ENCODE measurements around the gene RAPGEF2. TPM values are rescaled to one million over a fixed set of nuclear protein-coding genes. Genes with fewer than 3 reads are reported as not detected.
"Not testable (repeated sequence)": the region's sequence is repeated elsewhere in the genome, so short reads cannot be mapped to it uniquely, and the experiment has no call there.

The RAPGEF2 gene
- total and polyA plus RNA-seq, 2 donors (not counting 1 experiment from before 2014, with no cell fraction given) = 10.9 to 45.8 TPM

GRCh38 chr4:159159611-159160010 lies 56.7 kb downstream of the RAPGEF2 start:
- Histone ChIP-seq H3K79me2 (ENCODE audit: control insufficient read depth, insufficient read depth, low read length) (peaks cover 41% of the 10 kb centered on the region), H3K36me3 (replicated peaks in 1 of 2; ENCODE audit: control extremely low read depth in 1 of 2, control insufficient read depth in 1 of 2, extremely low read depth in 1 of 2, insufficient read depth in 2 of 2, low read length in 1 of 2) (no peaks in the 10 kb centered on the region), H2AFZ (ENCODE audit: insufficient read depth, low read depth, low read length, poor library complexity, severe bottlenecking) (no peak overlapping the region), H3K4me2 (replicated peaks; ENCODE audit: low read depth, low read length, poor library complexity, severe bottlenecking) (no peak overlapping the region), H3K4me1 (ENCODE audit: control insufficient read depth in 2 of 2, insufficient read depth in 2 of 2, low read length in 2 of 2) (peaks cover 0 to 8% of the 10 kb centered on the region in 2 donors), H3K9me3 (ENCODE audit: control extremely low read depth in 1 of 3, control insufficient read depth in 2 of 3, insufficient read depth in 1 of 3, low read length in 2 of 3) (no peaks in the 10 kb centered on the region), H3K9ac (ENCODE audit: low read length) (no peak overlapping the region), H4K20me1 (ENCODE audit: control insufficient read depth, insufficient read depth, low read length, poor library complexity, severe bottlenecking) (peaks cover 14% of the 10 kb centered on the region), H3K27me3 (replicated peaks in 1 of 4; ENCODE audit: control extremely low read depth in 1 of 4, control insufficient read depth in 3 of 4, insufficient read depth in 4 of 4, low read length in 3 of 4) (no peaks in the 10 kb centered on the region), H3K4me3 (ENCODE audit: control extremely low read depth in 1 of 5, extremely low read depth in 1 of 5, insufficient read depth in 1 of 5, low read depth in 2 of 5, low read length in 4 of 5) (no peak overlapping the region), H3K27ac (ENCODE audit: low read length in 2 of 2) (no peak overlapping the region)
- no peak for ATAC-seq (ENCODE audit: low read depth)
- WGBS (ENCODE audit: insufficient coverage) = no CpG with 5 or more reads among the region's 2 CpGs
- POLR2A ChIA-PET = no interaction called here
- H3K9me3 Mint-ChIP-seq (ENCODE audit: insufficient read depth) = no peaks in the 10 kb centered on the region
- CTCF ChIA-PET = interaction anchor here (0.7 kb wide), 1 partner anchor 19 kb away, joined by 3 read pairs; no protein-coding TSS in a partner anchor
- DNase-seq = no peak
- intact Hi-C loops (cut with micrococcal nuclease) = no loop called here
- H3K4me3 Mint-ChIP-seq = no peak overlapping the region
- H3K4me1 Mint-ChIP-seq = peaks cover 13% of the 10 kb centered on the region
- peaks cover 20% of the 10 kb centered on the region for H3K27me3 Mint-ChIP-seq
- H3K27ac Mint-ChIP-seq = no peak overlapping the region
- TF ChIP-seq EZH2 (IDR thresholded peaks at IDR 0.05; ENCODE audit: borderline replicate concordance, insufficient read depth, low read depth, low read length, poor library complexity, severe bottlenecking) = no peak
- TF ChIP-seq CTCF (IDR thresholded peaks at IDR 0.05) = no peak

GRCh38 chr4:159160242-159160641 lies 57.4 kb downstream of the RAPGEF2 start:
- H2AFZ ChIP-seq (ENCODE audit: insufficient read depth, low read depth, low read length, poor library complexity, severe bottlenecking) = no peak overlapping the region
- no CpG with 5 or more reads among the region's 1 CpG for WGBS (ENCODE audit: insufficient coverage)
- no peaks in the 10 kb centered on the region for H3K27me3 ChIP-seq (replicated peaks in 1 of 4; ENCODE audit: control extremely low read depth in 1 of 4, control insufficient read depth in 3 of 4, insufficient read depth in 4 of 4, low read length in 3 of 4)
- H3K79me2 ChIP-seq (ENCODE audit: control insufficient read depth, insufficient read depth, low read length) = peaks cover 35% of the 10 kb centered on the region
- no peaks in the 10 kb centered on the region for H3K9me3 Mint-ChIP-seq (ENCODE audit: insufficient read depth)
- H3K4me3 ChIP-seq (ENCODE audit: control extremely low read depth in 1 of 5, extremely low read depth in 1 of 5, insufficient read depth in 1 of 5, low read depth in 2 of 5, low read length in 4 of 5) = no peak overlapping the region
- peaks cover 0 to 8% of the 10 kb centered on the region in 2 donors for H3K4me1 ChIP-seq (ENCODE audit: control insufficient read depth in 2 of 2, insufficient read depth in 2 of 2, low read length in 2 of 2)
- DNase-seq = no peak
- H3K4me1 Mint-ChIP-seq = peaks cover 13% of the 10 kb centered on the region
- peaks cover 14% of the 10 kb centered on the region for H4K20me1 ChIP-seq (ENCODE audit: control insufficient read depth, insufficient read depth, low read length, poor library complexity, severe bottlenecking)
- intact Hi-C loops (cut with micrococcal nuclease) = no loop called here
- no peak overlapping the region for H3K27ac Mint-ChIP-seq
- CTCF ChIA-PET = interaction anchor here (0.6 to 0.9 kb wide), 3 partner anchors 18 to 308 kb away, joined by 3 read pairs; no protein-coding TSS in a partner anchor
- no peak overlapping the region for H3K4me3 Mint-ChIP-seq
- no peak overlapping the region for H3K27ac ChIP-seq (ENCODE audit: low read length in 2 of 2)
- no peak overlapping the region for H3K4me2 ChIP-seq (replicated peaks; ENCODE audit: low read depth, low read length, poor library complexity, severe bottlenecking)
- H3K9me3 ChIP-seq (ENCODE audit: control extremely low read depth in 1 of 3, control insufficient read depth in 2 of 3, insufficient read depth in 1 of 3, low read length in 2 of 3) = no peaks in the 10 kb centered on the region
- H3K27me3 Mint-ChIP-seq = peaks cover 18% of the 10 kb centered on the region
- TF ChIP-seq CTCF (IDR thresholded peaks at IDR 0.05) (no peak), EZH2 (IDR thresholded peaks at IDR 0.05; ENCODE audit: borderline replicate concordance, insufficient read depth, low read depth, low read length, poor library complexity, severe bottlenecking) (no peak)
- no peak for ATAC-seq (ENCODE audit: low read depth)
- H3K36me3 ChIP-seq (replicated peaks in 1 of 2; ENCODE audit: control extremely low read depth in 1 of 2, control insufficient read depth in 1 of 2, extremely low read depth in 1 of 2, insufficient read depth in 2 of 2, low read length in 1 of 2) = no peaks in the 10 kb centered on the region
- H3K9ac ChIP-seq (ENCODE audit: low read length) = no peak overlapping the region
- POLR2A ChIA-PET = no interaction called here

- H3K4me3 ChIP-seq (ENCODE audit: control extremely low read depth in 1 of 5, extremely low read depth in 1 of 5, insufficient read depth in 1 of 5, low read depth in 2 of 5, low read length in 4 of 5); H3K27ac ChIP-seq (ENCODE audit: low read length in 2 of 2); H3K36me3 ChIP-seq (replicated peaks in 1 of 2; ENCODE audit: control extremely low read depth in 1 of 2, control insufficient read depth in 1 of 2, extremely low read depth in 1 of 2, insufficient read depth in 2 of 2, low read length in 1 of 2); H3K9ac ChIP-seq (ENCODE audit: low read length); POLR2A ChIA-PET; CTCF ChIA-PET; H3K9me3 Mint-ChIP-seq (ENCODE audit: insufficient read depth); intact Hi-C loops (cut with micrococcal nuclease); H3K4me2 ChIP-seq (replicated peaks; ENCODE audit: low read depth, low read length, poor library complexity, severe bottlenecking); H3K27me3 ChIP-seq (replicated peaks in 1 of 4; ENCODE audit: control extremely low read depth in 1 of 4, control insufficient read depth in 3 of 4, insufficient read depth in 4 of 4, low read length in 3 of 4); H3K4me1 ChIP-seq (ENCODE audit: control insufficient read depth in 2 of 2, insufficient read depth in 2 of 2, low read length in 2 of 2); H2AFZ ChIP-seq (ENCODE audit: insufficient read depth, low read depth, low read length, poor library complexity, severe bottlenecking); H3K9me3 ChIP-seq (ENCODE audit: control extremely low read depth in 1 of 3, control insufficient read depth in 2 of 3, insufficient read depth in 1 of 3, low read length in 2 of 3); H3K4me3 Mint-ChIP-seq; H3K27ac Mint-ChIP-seq; DNase-seq; ATAC-seq (ENCODE audit: low read depth): not testable (repeated sequence)
- Histone ChIP-seq H4K20me1 (ENCODE audit: control insufficient read depth, insufficient read depth, low read length, poor library complexity, severe bottlenecking) (peaks cover 14% of the 10 kb centered on the region), H3K79me2 (ENCODE audit: control insufficient read depth, insufficient read depth, low read length) (peaks cover 41% of the 10 kb centered on the region)
- WGBS (ENCODE audit: insufficient coverage) = 100% methylated on average over 2 of the region's 3 CpGs
- Mint-ChIP-seq H3K4me1 (peaks cover 13% of the 10 kb centered on the region), H3K27me3 (peaks cover 18% of the 10 kb centered on the region)
These were observed 58.6 kb downstream of the RAPGEF2 start for GRCh38 chr4:159161436-159161835.

All from B cell (primary cell).